ENCODE results near the gene ERP27. TPM values are rescaled to one million over a fixed set of nuclear protein-coding genes. Genes with fewer than 3 reads are reported as not detected.

ERP27 gene
- total RNA-seq, 1 experiment from 2014 or later, result 2.3 TPM

DNA sequence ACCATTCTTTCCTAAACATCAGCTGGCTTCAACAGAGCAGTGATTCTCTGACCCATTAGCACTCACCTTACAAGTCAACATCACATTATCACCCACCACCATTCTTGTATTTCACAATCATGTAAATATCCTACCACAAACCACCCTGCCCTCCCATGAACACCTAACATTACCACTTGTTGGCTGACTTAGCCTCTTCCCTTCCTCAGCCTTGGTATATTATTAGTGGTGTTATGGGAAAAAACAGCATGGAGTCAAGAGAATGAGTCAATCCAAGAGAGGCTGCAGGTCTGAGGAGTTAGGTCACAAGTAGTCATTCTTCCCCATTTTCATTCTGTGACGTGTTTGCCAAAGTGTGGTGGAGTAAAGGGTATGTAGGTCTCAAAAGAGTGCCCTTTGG is 30.4 kb downstream of the ERP27 start:
- Mint-ChIP-seq H3K36me3 (ENCODE audit: insufficient read depth, unreplicated experiment) (peaks cover 6% of the 10 kb centered on the region), H3K4me3 (ENCODE audit: low read depth, unreplicated experiment) (no peak overlapping the region), H3K27ac (ENCODE audit: unreplicated experiment) (no peak overlapping the region), H3K27me3 (ENCODE audit: unreplicated experiment) (no peaks in the 10 kb centered on the region), H3K9me3 (ENCODE audit: low read depth, unreplicated experiment) (peaks cover 6% of the 10 kb centered on the region), H3K4me1 (ENCODE audit: low read depth, unreplicated experiment) (peaks cover 37% of the 10 kb centered on the region)
- DNase-seq, result no peak
- TF ChIP-seq, protein P1, sequence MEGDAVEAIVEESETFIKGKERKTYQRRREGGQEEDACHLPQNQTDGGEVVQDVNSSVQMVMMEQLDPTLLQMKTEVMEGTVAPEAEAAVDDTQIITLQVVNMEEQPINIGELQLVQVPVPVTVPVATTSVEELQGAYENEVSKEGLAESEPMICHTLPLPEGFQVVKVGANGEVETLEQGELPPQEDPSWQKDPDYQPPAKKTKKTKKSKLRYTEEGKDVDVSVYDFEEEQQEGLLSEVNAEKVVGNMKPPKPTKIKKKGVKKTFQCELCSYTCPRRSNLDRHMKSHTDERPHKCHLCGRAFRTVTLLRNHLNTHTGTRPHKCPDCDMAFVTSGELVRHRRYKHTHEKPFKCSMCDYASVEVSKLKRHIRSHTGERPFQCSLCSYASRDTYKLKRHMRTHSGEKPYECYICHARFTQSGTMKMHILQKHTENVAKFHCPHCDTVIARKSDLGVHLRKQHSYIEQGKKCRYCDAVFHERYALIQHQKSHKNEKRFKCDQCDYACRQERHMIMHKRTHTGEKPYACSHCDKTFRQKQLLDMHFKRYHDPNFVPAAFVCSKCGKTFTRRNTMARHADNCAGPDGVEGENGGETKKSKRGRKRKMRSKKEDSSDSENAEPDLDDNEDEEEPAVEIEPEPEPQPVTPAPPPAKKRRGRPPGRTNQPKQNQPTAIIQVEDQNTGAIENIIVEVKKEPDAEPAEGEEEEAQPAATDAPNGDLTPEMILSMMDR (IDR thresholded peaks at IDR 0.05; ENCODE audit: unreplicated experiment), result no peak
- CTCF ChIA-PET, result no interaction called here
- no TSS peak for BruUV-seq (replicated peaks)
- intact Hi-C loops (cut with micrococcal nuclease; ENCODE audit: unreplicated experiment), result no loop called here

DNA sequence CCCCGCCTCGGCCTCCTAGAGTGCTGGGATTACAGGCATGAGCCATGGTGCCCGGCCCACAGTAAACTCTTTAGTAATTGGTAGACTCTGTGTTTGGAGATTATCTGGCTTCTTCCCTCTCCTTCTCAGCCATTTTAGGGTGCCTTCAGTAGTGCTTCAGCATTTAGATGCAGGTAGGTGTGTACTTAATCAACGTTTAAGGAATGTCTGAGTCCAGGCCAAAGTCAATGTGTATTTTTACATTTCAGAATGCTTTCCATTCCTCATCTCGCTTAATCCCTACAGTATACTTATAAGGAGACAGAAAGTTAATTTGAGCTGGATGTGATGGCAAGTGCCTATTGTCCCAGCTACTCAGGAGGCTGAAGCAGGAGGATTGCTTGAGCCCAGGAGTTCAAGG is 32.2 kb downstream of the ERP27 start:
- intact Hi-C loops (cut with micrococcal nuclease; ENCODE audit: unreplicated experiment), result no loop called here
- Mint-ChIP-seq H3K36me3 (ENCODE audit: insufficient read depth, unreplicated experiment) (peaks cover 6% of the 10 kb centered on the region), H3K4me1 (ENCODE audit: low read depth, unreplicated experiment) (peaks cover 27% of the 10 kb centered on the region), H3K27ac (ENCODE audit: unreplicated experiment) (no peak overlapping the region), H3K9me3 (ENCODE audit: low read depth, unreplicated experiment) (peaks cover 6% of the 10 kb centered on the region), H3K4me3 (ENCODE audit: low read depth, unreplicated experiment) (no peak overlapping the region), H3K27me3 (ENCODE audit: unreplicated experiment) (no peaks in the 10 kb centered on the region)
- CTCF ChIA-PET, result no interaction called here
- no TSS peak for BruUV-seq (replicated peaks)
- TF ChIP-seq, protein P1 (IDR thresholded peaks at IDR 0.05; ENCODE audit: unreplicated experiment), result no peak
- no peak for DNase-seq

DNA sequence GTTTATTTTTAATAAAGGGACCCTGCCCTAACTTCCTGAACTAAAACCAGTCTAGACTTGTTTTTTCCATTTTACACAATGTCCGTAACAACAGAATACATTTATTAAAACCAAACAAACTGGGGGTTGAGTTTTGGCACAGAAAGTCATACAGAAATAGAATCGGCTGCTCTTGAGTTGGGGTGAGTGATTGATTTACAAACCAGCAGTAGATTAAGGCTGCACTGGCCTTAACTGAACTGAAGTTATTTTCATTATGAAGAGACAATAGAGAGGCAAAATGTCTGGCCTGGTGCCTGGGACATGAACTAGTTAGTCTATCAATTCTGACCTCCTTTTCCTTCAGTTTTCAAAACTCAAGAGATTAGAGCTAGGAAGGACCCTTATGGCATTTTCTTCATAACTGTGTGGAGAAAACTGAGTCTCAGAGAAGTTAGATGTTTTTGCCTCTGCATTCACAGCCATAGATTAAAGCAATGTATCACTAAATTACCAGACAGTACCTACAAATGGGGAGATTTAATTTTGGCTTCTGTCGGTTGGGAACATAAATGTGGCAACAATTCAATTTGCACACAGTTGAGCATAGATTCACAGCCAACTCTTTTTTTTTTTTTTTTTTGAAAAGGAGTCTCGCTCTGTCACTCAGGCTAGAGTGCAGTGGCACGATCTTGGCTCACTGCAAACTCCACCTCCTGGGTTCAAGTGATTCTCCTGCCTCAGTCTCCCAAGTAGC is 32.9 kb downstream of the ERP27 start:
- H3K27me3 Mint-ChIP-seq (ENCODE audit: unreplicated experiment), result no peaks in the 10 kb centered on the region
- H3K9me3 Mint-ChIP-seq (ENCODE audit: low read depth, unreplicated experiment), result peaks cover 6% of the 10 kb centered on the region
- H3K27ac Mint-ChIP-seq (ENCODE audit: unreplicated experiment), result peak overlapping the region; percentile 60
- DNase-seq, result no peak
- peaks cover 2% of the 10 kb centered on the region for H3K36me3 Mint-ChIP-seq (ENCODE audit: insufficient read depth, unreplicated experiment)
- TF ChIP-seq, protein P1 (IDR thresholded peaks at IDR 0.05; ENCODE audit: unreplicated experiment), result no peak
- H3K4me1 Mint-ChIP-seq (ENCODE audit: low read depth, unreplicated experiment), result peaks cover 23% of the 10 kb centered on the region
- no TSS peak for BruUV-seq (replicated peaks)
- H3K4me3 Mint-ChIP-seq (ENCODE audit: low read depth, unreplicated experiment), result no peak overlapping the region
- intact Hi-C loops (cut with micrococcal nuclease; ENCODE audit: unreplicated experiment), result no loop called here
- CTCF ChIA-PET, result no interaction called here

DNA sequence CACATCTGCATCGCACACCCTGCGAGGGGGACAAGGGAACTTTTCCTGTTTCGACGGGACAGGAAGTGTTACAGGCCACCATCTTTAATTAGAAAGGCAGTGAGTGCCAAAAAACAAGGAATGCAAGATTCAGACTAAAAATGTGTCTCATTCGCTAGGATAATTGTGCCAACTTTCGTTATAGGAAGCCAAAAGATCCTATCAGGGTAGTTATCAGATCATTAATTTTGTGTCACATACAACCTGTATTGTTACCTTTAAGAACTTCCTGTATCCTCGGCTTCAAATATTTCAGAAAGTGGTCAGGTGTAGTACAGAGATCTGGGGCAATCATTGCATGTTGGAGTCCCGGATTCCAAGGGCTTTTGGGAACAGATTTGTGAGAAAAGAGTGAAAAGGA is 33.5 kb downstream of the ERP27 start:
- Mint-ChIP-seq H3K9me3 (ENCODE audit: low read depth, unreplicated experiment) (peaks cover 6% of the 10 kb centered on the region), H3K27me3 (ENCODE audit: unreplicated experiment) (no peaks in the 10 kb centered on the region), H3K36me3 (ENCODE audit: insufficient read depth, unreplicated experiment) (no peaks in the 10 kb centered on the region), H3K27ac (ENCODE audit: unreplicated experiment) (peak overlapping the region; percentile 60), H3K4me3 (ENCODE audit: low read depth, unreplicated experiment) (no peak overlapping the region), H3K4me1 (ENCODE audit: low read depth, unreplicated experiment) (peaks cover 22% of the 10 kb centered on the region)
- TF ChIP-seq, protein P1 (IDR thresholded peaks at IDR 0.05; ENCODE audit: unreplicated experiment), result no peak
- BruUV-seq (replicated peaks), result no TSS peak
- intact Hi-C loops (cut with micrococcal nuclease; ENCODE audit: unreplicated experiment), result no loop called here
- DNase-seq, result no peak
- CTCF ChIA-PET, result no interaction called here

Data from Calu3 (cell line).